Urinary bladder (tissue), 4 donors: Measurements from ENCODE around the gene ADAM33. TPM values are rescaled to one million over a fixed set of nuclear protein-coding genes. Genes with fewer than 3 reads are reported as not detected.

ENCODE experiments used
- DNase-seq: peaks from one replicate; pipeline ENCODE4 v3.0.0-alpha.2; 2015; ENCODE audit errors: extremely low spot score
- H3K27ac ChIP-seq: one replicate; pipeline ENCODE4 v1.5.1; 2013; ENCODE audit warnings: low read depth, mild to moderate bottlenecking, moderate library complexity
- H3K36me3 ChIP-seq: one replicate; pipeline ENCODE4 v1.6.1; 2013; ENCODE audit warnings: mild to moderate bottlenecking, moderate library complexity; ENCODE audit not compliant: insufficient read depth
- H3K4me1 ChIP-seq: one replicate; pipeline ENCODE4 v1.6.1; 2013; ENCODE audit warnings: mild to moderate bottlenecking, moderate library complexity; ENCODE audit not compliant: insufficient read depth
- H3K4me3 ChIP-seq: one replicate; pipeline ENCODE4 v1.5.1; 2013; ENCODE audit warnings: low read depth, low read length
- WGBS: extraction: QIAGEN DNeasy Blood & Tissue Kit; methylation state at CpG from one replicate; pipeline ENCODE4 v1.1.7; 2013; 5-methylcytosine and 5-hydroxymethylcytosine counted together
- polyA plus RNA-seq: library from polyadenylated mRNA; stranded (reverse); fragments of 200-250 nt; gene quantifications from one replicate; pipeline ENCODE4 v1.2.3, GENCODE V29; 2013
- total RNA-seq: library from RNA; depleted of rRNA; stranded (reverse); fragments of >200 nt; gene quantifications from one replicate; pipeline ENCODE4 v1.2.3, GENCODE V29; 2014
- donor health status: healthy with polysubstance abuse.
- donor health status: healthy.

ADAM33 gene
- total and polyA plus RNA-seq, 2 donors, result 88.2 to 111 TPM

- DNase-seq, result no peak
- H3K4me3 ChIP-seq, result no peak overlapping the region
- H3K27ac ChIP-seq, result no peak overlapping the region
- no peaks in the 10 kb centered on the region for H3K4me1 ChIP-seq
- 87% methylated on average over 13 of the region's 13 CpGs for WGBS
- H3K36me3 ChIP-seq, result no peaks in the 10 kb centered on the region
Observed at GRCh38 chr20:3701061-3701998, 19.5 kb upstream of the ADAM33 start.

GRCh38 chr20:3699037-3699436 lies 17.2 kb upstream of the ADAM33 start:
- no peak for DNase-seq
- Histone ChIP-seq H3K27ac (no peak overlapping the region), H3K4me3 (no peak overlapping the region), H3K36me3 (no peaks in the 10 kb centered on the region), H3K4me1 (no peaks in the 10 kb centered on the region)
- WGBS, result 96% methylated on average over 16 of the region's 16 CpGs

GRCh38 chr20:3698591-3699001 lies 16.8 kb upstream of the ADAM33 start:
- DNase-seq, result no peak
- 57% methylated on average over 6 of the region's 6 CpGs for WGBS
- no peak overlapping the region for H3K4me3 ChIP-seq
- H3K4me1 ChIP-seq, result no peaks in the 10 kb centered on the region
- H3K27ac ChIP-seq, result no peak overlapping the region
- no peaks in the 10 kb centered on the region for H3K36me3 ChIP-seq

- WGBS, result 70% methylated on average over 18 of the region's 18 CpGs
- DNase-seq, result no peak
- H3K36me3 ChIP-seq, result no peaks in the 10 kb centered on the region
- H3K27ac ChIP-seq, result no peak overlapping the region
- H3K4me3 ChIP-seq, result no peak overlapping the region
- no peaks in the 10 kb centered on the region for H3K4me1 ChIP-seq
Observed at GRCh38 chr20:3697588-3698305, 15.9 kb upstream of the ADAM33 start.

GRCh38 chr20:3696745-3697587 lies 15.2 kb upstream of the ADAM33 start:
- Histone ChIP-seq H3K36me3 (no peaks in the 10 kb centered on the region), H3K4me1 (no peaks in the 10 kb centered on the region), H3K4me3 (no peak overlapping the region), H3K27ac (no peak overlapping the region)
- WGBS, result 92% methylated on average over 15 of the region's 15 CpGs
- no peak for DNase-seq

GRCh38 chr20:3696200-3696599 lies 14.4 kb upstream of the ADAM33 start:
- no peaks in the 10 kb centered on the region for H3K4me1 ChIP-seq
- H3K4me3 ChIP-seq, result no peak overlapping the region
- H3K36me3 ChIP-seq, result no peaks in the 10 kb centered on the region
- H3K27ac ChIP-seq, result no peak overlapping the region
- 96% methylated on average over 1 of the region's 1 CpG for WGBS
- no peak for DNase-seq

GRCh38 chr20:3694864-3695263 lies 13.1 kb upstream of the ADAM33 start:
- no peaks in the 10 kb centered on the region for H3K4me1 ChIP-seq
- WGBS, result 98% methylated on average over 5 of the region's 5 CpGs
- no peaks in the 10 kb centered on the region for H3K36me3 ChIP-seq
- no peak for DNase-seq
- no peak overlapping the region for H3K27ac ChIP-seq
- H3K4me3 ChIP-seq, result no peak overlapping the region

- Histone ChIP-seq H3K36me3 (no peaks in the 10 kb centered on the region), H3K4me1 (no peaks in the 10 kb centered on the region), H3K4me3 (no peak overlapping the region), H3K27ac (no peak overlapping the region)
- no peak for DNase-seq
- 91% methylated on average over 13 of the region's 13 CpGs for WGBS
Observed at GRCh38 chr20:3693376-3693775, 11.6 kb upstream of the ADAM33 start.

GRCh38 chr20:3692706-3693294 lies 11.0 kb upstream of the ADAM33 start:
- Histone ChIP-seq H3K4me3 (no peak overlapping the region), H3K4me1 (no peaks in the 10 kb centered on the region), H3K27ac (no peak overlapping the region), H3K36me3 (no peaks in the 10 kb centered on the region)
- DNase-seq, result no peak
- WGBS, result 93% methylated on average over 23 of the region's 23 CpGs

GRCh38 chr20:3691897-3692296 lies 10.1 kb upstream of the ADAM33 start:
- Histone ChIP-seq H3K27ac (no peak overlapping the region), H3K36me3 (no peaks in the 10 kb centered on the region), H3K4me1 (no peaks in the 10 kb centered on the region), H3K4me3 (no peak overlapping the region)
- DNase-seq, result no peak
- WGBS, result 88% methylated on average over 9 of the region's 9 CpGs

- whole genome bisulfite sequencing, result 95% methylated on average over 16 of the region's 16 CpGs
- H3K27ac ChIP-seq, result no peak overlapping the region
- H3K4me3 ChIP-seq, result no peak overlapping the region
- DNase-seq, result no peak
- no peaks in the 10 kb centered on the region for H3K36me3 ChIP-seq
- no peaks in the 10 kb centered on the region for H3K4me1 ChIP-seq
Observed at GRCh38 chr20:3691306-3691705, 9.5 kb upstream of the ADAM33 start.

GRCh38 chr20:3690413-3690812 lies 8.6 kb upstream of the ADAM33 start:
- over 99% methylated on average over 3 of the region's 3 CpGs for WGBS
- no peaks in the 10 kb centered on the region for H3K4me1 ChIP-seq
- DNase-seq, result no peak
- no peaks in the 10 kb centered on the region for H3K36me3 ChIP-seq
- H3K27ac ChIP-seq, result no peak overlapping the region
- no peak overlapping the region for H3K4me3 ChIP-seq

- Histone ChIP-seq H3K27ac (no peak overlapping the region), H3K36me3 (no peaks in the 10 kb centered on the region), H3K4me3 (no peak overlapping the region), H3K4me1 (no peaks in the 10 kb centered on the region)
- 94% methylated on average over 11 of the region's 11 CpGs for WGBS
- no peak for DNase-seq
Observed at GRCh38 chr20:3689978-3690377, 8.2 kb upstream of the ADAM33 start.
